Measurements from ENCODE around the gene NAALADL2.
A peak's percentile ranks its signal among the peaks of the same experiment; 100 is the strongest.

NAALADL2 gene

DNA sequence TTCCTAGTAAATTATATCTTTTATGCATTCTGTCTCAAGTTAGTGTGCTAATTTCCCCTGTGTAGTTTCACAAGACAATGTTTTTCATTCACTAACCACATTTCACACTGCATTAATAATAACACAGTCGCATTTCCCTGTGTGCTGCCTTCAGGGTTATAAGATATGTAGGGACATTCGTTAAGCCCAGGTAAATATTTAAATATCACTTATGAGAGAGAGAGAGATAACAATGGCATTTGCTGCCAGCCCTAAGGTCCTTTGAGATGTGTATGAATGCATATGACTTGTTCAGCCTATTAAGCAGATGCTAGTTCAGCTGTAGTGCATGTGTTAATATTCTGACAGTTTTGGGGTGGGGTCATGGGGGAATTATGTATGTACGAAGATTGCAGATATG, 876.7 kb downstream of the NAALADL2 start:
- H3K4me3 ChIP-seq (ENCODE audit: low read length), result no peak overlapping the region
- TF ChIP-seq, protein P1, sequence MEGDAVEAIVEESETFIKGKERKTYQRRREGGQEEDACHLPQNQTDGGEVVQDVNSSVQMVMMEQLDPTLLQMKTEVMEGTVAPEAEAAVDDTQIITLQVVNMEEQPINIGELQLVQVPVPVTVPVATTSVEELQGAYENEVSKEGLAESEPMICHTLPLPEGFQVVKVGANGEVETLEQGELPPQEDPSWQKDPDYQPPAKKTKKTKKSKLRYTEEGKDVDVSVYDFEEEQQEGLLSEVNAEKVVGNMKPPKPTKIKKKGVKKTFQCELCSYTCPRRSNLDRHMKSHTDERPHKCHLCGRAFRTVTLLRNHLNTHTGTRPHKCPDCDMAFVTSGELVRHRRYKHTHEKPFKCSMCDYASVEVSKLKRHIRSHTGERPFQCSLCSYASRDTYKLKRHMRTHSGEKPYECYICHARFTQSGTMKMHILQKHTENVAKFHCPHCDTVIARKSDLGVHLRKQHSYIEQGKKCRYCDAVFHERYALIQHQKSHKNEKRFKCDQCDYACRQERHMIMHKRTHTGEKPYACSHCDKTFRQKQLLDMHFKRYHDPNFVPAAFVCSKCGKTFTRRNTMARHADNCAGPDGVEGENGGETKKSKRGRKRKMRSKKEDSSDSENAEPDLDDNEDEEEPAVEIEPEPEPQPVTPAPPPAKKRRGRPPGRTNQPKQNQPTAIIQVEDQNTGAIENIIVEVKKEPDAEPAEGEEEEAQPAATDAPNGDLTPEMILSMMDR (conservative IDR thresholded peaks at IDR 0.05; ENCODE audit: low read depth, low read length), result no peak
- DNase-seq (ENCODE audit: low read depth), result no peak

DNA sequence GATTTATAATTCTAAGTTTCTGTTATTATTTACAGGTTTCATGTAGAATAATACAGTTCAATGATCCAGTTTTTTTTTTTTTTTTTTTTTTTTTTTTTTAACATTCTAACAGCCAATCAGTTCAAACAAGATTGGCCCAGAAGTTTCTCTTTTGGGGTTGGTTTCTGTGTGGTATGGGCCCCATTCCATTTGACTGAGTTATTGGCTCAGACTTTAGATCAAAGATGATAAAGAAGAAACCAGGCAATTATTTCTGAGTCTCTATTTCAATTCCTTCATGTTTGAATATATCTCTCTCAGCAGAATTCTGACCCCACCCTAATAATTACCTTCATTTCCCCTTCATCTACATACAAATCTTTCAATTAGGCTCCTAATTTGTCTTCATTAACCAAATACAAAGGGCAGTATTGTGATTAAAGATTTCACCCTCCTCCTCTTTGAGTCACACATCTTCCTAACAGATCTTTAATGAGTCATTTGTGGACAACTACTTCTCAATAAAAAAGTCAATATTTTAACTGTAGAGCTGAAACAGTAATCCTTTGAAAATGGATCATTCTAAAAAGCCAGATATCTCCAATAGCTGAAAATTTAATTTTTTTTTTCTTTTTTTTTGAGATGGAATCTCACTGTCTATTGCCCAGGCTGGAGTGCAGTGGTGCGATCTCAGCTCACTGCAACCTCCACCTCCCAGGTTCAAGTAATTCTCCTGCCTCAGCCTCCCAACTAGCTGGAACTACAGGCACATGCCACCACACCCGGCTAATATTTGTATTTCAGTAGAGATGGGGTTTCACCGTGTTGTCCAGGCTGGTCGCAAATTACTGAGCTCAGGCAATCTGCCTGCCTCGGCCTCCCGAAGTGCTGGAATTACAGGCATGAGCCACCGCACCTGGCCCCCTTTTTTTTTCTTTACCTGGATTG, 878.8 kb downstream of the NAALADL2 start:
- DNase-seq (ENCODE audit: low read depth), result no peak
- TF ChIP-seq, protein P1 (conservative IDR thresholded peaks at IDR 0.05; ENCODE audit: low read depth, low read length), result no peak
- H3K4me3 ChIP-seq (ENCODE audit: low read length), result no peak overlapping the region

DNA sequence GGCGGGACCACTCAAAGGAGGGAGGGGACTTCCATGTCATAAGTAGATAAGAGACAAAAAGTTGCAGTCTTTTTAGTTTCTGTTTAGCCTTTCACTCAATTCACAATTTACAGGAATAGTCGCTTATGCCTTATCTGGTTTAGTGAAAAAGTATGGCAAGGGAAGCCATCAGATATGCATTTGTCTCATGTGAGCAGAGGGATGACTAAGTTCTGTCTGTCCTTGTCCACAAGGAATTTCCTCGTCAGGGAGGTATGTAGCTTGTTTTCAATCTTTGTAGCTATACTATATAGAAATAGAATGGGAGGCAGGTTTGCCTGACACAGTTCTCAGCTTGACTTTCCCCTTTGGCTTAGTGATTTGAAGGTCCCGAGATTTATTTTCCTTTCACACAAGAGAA, 882.8 kb downstream of the NAALADL2 start:
- TF ChIP-seq, protein P1 (conservative IDR thresholded peaks at IDR 0.05; ENCODE audit: low read depth, low read length), result no peak
- DNase-seq (ENCODE audit: low read depth), result no peak
- H3K4me3 ChIP-seq (ENCODE audit: low read length), result no peak overlapping the region

DNA sequence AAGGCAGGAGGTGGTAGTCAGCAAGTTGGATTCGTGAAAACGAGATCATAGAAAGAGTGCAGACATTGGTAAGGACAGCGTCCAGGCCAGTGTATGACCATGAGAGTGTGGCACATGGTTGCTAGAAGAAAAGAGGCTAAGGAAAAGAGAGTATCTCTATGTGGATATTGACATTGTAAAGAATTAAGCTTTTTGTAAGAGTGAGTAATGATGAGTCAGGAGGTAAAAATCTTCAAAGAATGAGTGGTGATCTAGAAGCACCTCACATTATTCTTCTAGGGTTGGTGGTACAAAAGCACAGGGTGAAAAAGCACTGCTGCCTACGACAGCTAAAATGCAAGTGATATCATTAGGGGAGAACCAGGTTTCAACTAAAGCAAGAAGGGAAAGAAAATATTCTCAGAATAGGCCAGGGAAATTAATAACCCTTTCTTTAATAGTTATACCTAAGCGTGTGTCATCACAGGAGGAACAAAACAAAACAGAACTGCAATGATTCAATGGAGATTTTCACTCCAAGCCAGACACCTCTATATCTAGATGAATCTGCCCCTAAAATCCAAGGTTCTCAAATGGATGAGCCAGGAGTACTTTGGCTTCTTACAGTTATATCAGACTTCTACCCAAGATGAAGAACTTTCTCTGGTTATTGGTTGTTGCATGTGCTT, 884.7 kb downstream of the NAALADL2 start:
- DNase-seq (ENCODE audit: low read depth), result peak; percentile 27
- TF ChIP-seq, protein P1 (conservative IDR thresholded peaks at IDR 0.05; ENCODE audit: low read depth, low read length), result no peak
- H3K4me3 ChIP-seq (ENCODE audit: low read length), result no peak overlapping the region

DNA sequence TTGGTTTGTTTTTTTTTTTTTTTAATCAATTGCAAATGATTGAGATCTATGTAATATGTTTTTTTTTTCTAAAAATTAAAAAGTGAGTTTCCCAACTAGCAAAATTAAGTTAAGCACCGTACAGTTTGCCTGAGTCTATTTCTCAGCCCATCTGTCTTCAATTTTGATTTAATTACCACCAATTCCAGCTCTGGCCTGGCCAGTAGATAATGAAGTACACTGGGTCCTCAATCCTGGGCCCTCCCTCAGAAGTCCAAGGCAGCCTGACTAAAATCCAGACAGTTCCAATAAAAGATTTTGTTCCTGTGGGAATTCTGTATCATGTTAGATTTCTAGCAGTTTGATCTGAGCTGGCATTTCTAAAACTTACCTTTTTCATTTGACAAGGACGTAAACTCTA, 887.2 kb downstream of the NAALADL2 start:
- no peak for DNase-seq (ENCODE audit: low read depth)
- TF ChIP-seq, protein P1 (conservative IDR thresholded peaks at IDR 0.05; ENCODE audit: low read depth, low read length), result no peak
- no peak overlapping the region for H3K4me3 ChIP-seq (ENCODE audit: low read length)

DNA sequence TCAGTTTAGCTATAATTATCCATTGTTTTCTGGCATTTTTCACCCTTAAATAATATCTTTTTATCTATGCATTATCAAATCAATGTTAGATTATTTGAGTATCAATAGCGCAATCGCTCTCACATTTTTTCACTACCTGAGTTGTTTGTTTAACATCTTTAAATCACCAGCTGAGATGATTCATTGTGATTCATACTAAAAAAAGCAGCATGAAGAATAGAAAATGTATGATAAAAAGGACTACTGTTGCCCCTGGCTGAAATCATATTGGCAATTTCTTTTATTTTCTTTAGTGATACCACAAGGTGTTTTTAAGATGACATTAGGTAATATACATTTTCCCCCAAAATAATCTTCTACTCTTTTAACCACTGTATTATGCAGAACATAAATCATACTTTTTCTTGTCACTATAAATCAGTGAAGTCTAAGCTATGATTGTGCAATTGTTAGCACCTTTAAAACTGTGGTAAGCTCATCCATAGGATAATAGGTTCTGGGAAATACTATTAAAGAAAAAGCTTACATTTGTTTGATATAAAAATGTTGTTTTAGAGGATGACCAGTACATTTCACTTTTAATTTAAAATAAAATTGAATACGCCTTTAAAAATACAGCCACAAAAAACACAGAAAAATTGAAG, 889.1 kb downstream of the NAALADL2 start:
- TF ChIP-seq, protein P1 (conservative IDR thresholded peaks at IDR 0.05; ENCODE audit: low read depth, low read length), result no peak
- no peak for DNase-seq (ENCODE audit: low read depth)
- no peak overlapping the region for H3K4me3 ChIP-seq (ENCODE audit: low read length)

Measured in retinal pigment epithelial cell (primary cell).